HPDE6-E6E7 (cell line): ENCODE results near the gene RAB5A.
"Not testable (repeated sequence)": the region's sequence is repeated elsewhere in the genome, so short reads cannot be mapped to it uniquely, and the experiment has no call there.

Experiments used
- DNase-seq: peaks from one replicate; pipeline ENCODE4 v3.0.0; 2011; ENCODE audit warnings: missing footprints; ENCODE audit errors: extremely low spot score

The RAB5A gene

GRCh38 chr3:20023623-20024405 is 76.9 kb downstream of the RAB5A start:
- DNase-seq = no peak

- DNase-seq = no peak
Measured at GRCh38 chr3:20027136-20027535, 80.2 kb downstream of the RAB5A start.

- DNase-seq = no peak
Measured at GRCh38 chr3:20028905-20029331, 82.0 kb downstream of the RAB5A start.

GRCh38 chr3:20031939-20032338 is 85.0 kb downstream of the RAB5A start:
- not testable (repeated sequence) for DNase-seq
